ENCODE data around the gene BCDIN3D.

BCDIN3D gene

DNA sequence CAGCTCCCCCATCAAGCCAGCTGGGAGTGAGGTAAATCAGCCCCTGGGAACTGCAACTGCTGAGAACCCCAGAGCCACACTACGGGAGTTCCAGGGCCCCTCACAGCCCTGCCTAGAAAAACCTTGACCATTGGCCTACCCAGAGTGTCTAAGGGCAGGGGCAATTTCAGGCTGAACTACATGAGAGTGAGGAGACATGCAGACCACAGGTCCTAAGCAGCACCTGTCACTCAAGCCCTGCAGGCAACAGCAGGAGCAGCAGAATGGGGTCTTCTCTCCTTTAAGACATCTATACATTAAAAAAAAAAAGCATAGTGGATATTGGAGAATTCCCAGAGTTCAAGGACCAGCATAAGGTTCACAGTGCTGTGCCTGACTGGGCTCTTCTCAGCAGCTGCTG, 19.6 kb downstream of the BCDIN3D start:
- DNase-seq (ENCODE audit: low read depth in 1 of 2, low spot score in 1 of 2) = no peak

DNA sequence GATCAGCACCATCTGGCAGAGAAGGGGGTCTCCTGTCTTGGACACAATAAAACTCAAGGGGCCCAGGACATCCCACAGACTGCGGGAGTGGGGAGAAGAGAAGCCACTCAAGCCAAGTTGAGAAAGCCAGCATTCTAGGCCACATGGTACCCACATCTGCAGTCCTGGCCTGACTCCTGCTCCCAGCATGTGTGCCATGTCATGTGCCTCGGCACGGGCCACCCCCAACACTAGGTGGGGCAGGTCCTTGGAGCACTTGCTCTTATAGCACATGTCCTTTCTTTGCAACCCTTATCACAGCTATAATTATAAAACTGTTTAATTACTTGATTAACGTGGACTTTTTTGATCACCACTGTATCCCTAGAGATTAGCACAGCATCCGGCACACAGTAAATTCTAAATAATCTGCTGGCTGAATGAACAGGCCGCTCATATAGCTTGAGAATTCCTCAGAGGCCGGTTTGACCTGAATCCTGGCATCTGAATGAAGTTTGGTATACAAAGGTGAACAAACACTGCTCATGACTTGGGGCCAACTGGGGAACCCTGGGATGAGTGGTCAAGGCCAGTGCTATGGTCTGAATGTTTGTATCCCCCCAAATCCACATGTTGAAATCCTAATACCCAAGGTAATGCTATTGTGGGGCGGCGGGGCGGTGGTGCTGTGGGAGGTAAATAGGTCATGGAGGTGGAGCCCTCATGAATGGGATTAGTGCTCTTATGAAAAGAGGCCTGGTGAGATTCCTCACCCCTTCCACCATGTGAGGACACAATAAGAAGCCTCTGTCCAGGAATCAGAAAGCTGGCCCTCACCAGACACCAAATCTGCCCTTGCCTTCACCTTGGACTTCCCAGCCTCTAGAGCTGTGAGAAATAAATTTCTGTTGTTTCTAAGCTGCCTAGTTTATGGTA, 21.3 kb downstream of the BCDIN3D start:
- DNase-seq (ENCODE audit: low read depth in 1 of 2, low spot score in 1 of 2) = no peak

- DNase-seq (ENCODE audit: low read depth in 1 of 2, low spot score in 1 of 2) = no peak
Measured at GRCh38 chr12:49819786-49820185, 23.1 kb downstream of the BCDIN3D start.

DNA sequence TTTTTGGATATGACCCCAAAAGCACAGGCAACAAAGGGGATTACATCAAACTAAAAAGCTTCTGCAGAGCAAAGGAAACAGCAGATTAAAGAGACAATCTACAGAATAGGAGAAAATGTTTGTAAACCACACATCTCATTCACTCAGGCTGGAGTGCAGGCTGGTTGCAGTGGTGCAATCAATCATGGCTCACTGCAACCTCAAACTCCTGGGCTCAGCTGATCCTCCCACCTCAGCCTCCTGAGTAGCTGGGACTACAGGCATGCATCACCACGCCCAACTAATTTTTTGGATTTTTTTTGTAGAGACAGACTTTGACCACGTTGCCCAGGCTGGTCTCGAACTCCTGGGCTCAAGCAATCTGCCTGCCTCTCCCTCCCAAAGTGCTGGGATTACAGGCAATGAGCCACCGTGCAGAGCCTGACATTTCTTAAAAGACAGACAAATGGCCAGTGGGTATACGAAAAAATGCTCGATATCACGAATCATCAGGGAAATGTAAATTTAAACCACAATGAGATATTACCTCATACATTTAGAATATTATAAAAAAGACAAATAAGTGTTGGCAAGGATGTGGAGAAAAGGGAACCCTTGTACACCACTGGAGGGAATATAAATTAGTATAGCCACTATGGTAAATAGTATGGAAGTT, 24.5 kb downstream of the BCDIN3D start:
- DNase-seq (ENCODE audit: low read depth in 1 of 2, low spot score in 1 of 2) = no peak

GRCh38 chr12:49813131-49813530, 29.8 kb downstream of the BCDIN3D start:
- DNase-seq (ENCODE audit: low read depth in 1 of 2, low spot score in 1 of 2) = no peak

GRCh38 chr12:49811961-49812401, 30.9 kb downstream of the BCDIN3D start:
- DNase-seq (ENCODE audit: low read depth in 1 of 2, low spot score in 1 of 2) = no peak

- no peak for DNase-seq (ENCODE audit: low read depth in 1 of 2, low spot score in 1 of 2)
Measured at GRCh38 chr12:49811136-49811535, 31.8 kb downstream of the BCDIN3D start.

DNA sequence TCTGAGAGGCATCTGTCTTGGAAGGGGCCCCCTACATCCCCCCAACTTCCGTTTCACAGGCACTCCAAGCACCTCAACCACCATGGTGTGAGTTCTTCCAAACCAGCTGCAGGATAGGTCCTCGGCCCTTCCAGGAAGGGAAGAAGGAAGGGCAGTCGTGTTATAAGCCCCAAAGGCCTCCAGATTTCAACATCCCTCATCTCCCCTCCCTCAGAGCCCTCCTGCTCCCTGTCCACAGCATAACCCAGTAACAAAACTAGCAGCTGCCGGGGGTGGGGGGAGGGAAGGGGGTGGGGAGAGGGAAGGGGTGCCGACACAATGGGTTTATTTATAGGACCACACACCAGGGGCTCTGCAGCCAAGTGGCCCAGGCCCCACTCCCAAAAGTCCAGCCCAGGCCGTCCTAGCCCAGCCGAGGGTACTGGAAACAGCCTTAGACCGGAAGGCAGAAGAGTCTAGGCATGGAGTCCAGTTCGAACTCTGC, 33.0 kb downstream of the BCDIN3D start:
- no peak for DNase-seq (ENCODE audit: low read depth in 1 of 2, low spot score in 1 of 2)

- DNase-seq (ENCODE audit: low read depth in 1 of 2, low spot score in 1 of 2) = no peak
Measured at GRCh38 chr12:49809381-49809905, 33.5 kb downstream of the BCDIN3D start.

DNA sequence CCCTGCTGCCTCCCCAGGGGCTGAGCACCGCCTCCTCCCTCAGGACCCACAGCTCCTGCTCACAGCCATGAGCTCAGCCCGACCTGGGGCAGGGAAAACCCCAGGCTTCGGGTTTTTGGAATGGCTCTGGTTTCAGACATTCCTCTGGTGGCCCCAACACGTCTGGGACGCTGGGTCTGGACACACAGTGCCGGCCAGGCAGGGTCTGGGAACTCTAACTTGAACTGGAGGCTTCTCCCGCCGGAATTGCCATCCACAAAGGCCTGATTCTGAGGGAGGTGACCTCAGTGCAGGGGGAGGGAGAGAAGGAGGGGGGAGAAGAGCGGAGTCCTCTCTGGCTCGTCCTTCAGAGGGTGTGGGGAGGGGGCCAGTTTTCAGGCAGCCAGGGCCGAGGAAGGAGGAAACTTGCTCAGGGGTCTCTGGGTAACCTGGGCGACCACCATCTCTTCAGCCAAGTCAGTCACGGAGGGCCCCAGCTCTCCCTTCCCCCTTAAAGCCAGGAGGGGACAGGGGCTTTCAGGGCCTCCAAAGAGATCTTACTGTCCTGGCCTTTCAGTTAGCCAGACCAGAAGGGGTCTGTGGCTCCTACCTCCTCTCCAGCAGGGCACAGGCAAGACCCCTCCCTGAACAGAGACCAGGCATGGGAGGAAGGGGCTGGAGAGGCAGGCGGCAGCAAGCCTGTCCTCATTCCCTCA, 34.1 kb downstream of the BCDIN3D start:
- DNase-seq (ENCODE audit: low read depth in 1 of 2, low spot score in 1 of 2) = no peak

GRCh38 chr12:49807991-49808580, 34.8 kb downstream of the BCDIN3D start:
- DNase-seq (ENCODE audit: low read depth in 1 of 2, low spot score in 1 of 2) = no peak

DNA sequence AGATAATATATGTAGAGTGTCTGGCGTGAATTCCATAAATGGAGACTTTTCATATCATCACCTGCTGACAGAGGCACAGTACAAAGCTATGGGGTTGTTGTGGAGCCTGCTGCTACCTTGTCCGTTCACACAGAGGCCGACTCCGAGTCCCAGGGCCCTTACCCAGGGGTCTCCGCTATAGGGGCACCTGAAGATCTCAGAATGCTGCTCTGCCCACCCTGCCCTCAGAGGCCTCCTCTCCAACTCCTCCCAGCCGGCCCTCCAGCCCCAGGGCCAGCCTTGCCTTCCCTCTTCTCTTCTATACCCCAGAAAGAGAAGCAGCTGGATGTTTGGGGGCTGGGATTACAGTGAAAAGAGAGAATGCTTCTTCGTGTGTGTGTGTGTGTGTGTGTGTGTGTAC, 36.0 kb downstream of the BCDIN3D start:
- no peak for DNase-seq (ENCODE audit: low read depth in 1 of 2, low spot score in 1 of 2)

- no peak for DNase-seq (ENCODE audit: low read depth in 1 of 2, low spot score in 1 of 2)
Measured at GRCh38 chr12:49806321-49806813, 36.5 kb downstream of the BCDIN3D start.

DNA sequence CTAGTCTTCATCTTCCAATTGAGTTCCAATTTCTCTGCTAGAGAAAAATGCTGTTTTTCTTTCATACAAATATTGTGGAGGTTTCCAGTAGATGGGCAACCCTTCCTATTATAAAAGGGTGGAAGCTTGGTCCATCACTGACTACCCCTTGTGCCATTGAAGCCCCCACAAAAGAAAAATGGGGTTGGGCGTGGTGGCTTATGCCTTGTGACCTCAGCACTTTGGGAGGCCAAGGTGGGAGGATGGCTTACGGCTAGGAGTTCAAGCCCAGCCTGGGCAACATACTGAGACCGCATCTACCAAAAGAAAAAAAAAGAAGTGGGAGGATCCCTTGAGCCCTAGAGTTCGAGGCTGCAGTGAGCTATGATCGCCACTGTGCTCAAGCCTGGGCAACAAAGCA, 37.5 kb downstream of the BCDIN3D start:
- DNase-seq (ENCODE audit: low read depth in 1 of 2, low spot score in 1 of 2) = no peak

- no peak for DNase-seq (ENCODE audit: low read depth in 1 of 2, low spot score in 1 of 2)
Measured at GRCh38 chr12:49804821-49805220, 38.1 kb downstream of the BCDIN3D start.

GRCh38 chr12:49803693-49804450, 39.0 kb downstream of the BCDIN3D start:
- DNase-seq (ENCODE audit: low read depth in 1 of 2, low spot score in 1 of 2) = no peak

DNA sequence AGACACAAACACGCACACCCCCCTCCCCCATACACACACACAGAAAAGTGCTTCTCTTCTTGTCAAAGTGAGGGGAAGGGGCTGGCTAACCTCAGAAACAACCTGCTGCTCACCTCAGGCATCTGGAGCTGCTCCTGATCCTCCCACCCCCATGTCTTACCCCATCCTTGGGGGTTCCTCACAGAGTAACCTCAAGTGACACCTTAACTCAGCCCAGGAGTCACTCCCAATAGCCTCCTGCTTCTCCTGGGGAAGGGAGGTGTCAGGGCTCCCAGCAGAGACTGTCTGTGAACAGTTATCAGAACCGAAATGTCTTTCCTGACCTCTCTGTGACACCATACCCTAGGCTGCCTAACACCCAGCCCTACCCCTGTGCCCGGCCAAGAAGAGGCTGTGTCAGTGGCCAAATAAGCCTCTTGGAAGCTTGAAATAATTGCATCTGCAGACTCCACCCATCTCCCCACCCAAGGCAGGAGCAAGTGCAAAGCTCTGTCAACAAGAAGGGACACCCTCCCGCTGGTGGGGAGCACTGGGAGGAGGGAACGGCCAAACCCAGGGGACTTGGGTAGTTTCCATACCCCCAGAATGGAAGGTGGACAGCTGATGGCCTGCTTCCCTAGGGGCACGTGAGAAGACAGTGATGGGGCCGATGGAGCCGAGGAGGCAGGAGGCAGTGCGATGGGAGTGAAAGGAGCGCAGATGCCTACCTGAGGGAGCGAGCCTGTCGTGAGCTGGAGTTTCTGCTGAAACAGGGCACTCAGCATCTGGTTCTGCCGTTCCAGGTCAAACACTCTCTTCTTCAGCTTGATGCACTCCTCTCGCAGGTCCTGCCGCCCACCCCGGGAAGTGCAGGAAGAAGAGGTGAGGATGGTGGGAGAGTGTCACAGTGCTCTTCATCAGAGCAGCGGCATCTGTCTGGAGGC, 41.5 kb downstream of the BCDIN3D start:
- DNase-seq (ENCODE audit: low read depth in 1 of 2, low spot score in 1 of 2) = no peak

DNA sequence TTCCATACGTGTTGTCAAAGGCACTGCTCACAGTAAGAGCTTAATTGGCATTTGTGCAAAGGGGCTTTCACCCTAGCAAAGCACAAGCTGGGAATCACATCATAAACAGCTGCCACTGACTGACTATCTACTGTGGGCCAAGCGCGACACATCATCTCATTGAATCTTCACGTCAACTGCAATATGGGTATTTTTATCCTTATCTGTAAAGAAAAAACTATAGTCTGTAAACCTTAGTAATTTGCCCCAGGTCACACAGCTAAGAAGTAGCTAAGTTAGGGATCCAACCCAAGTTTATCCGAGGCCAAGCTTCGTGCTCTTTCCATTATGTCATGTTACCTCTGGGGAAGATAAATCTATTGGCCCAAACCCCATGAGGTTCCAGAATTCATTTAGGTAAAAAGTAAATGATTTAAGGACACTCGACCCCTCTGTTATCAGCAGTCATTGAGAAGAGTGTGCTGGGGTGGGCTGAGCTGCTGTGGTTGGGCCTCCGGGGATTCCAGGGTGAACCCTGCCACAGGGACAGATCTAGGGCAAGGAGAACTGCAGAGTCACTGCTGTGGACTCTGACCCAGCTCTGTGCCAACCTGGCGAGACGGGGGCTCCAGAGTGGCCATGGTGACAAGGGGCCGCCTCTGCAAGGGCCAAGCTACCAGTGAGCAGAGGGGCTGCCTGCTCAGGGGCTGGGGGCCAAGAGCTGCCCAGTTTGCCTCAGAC, 42.3 kb downstream of the BCDIN3D start:
- DNase-seq (ENCODE audit: low read depth in 1 of 2, low spot score in 1 of 2) = no peak
